Calu3 (cell line): ENCODE measurements around the gene WDR7. TPM values are rescaled to one million over a fixed set of nuclear protein-coding genes. Genes with fewer than 3 reads are reported as not detected.

ENCODE experiments used
- BruUV-seq: library from RNA; stranded (reverse); fragments of 400-500 nt; replicated peaks from 2 replicates; lab custom pipeline; 2021; lab: Mats Ljungman, UMichigan
- CTCF ChIA-PET: fragments of 300-600 bp; sonication (Branson Sonifier 250); formaldehyde crosslinking; loops from one replicate; lab custom pipeline; 2022; ENCODE audit warnings: antibody characterized with exemption; lab: Charles Lee
- DNase-seq: peaks from one replicate; pipeline ENCODE4 v3.0.0; 2022
- H3K27ac Mint-ChIP-seq: one replicate; pipeline ENCODE4 v1.8.0; 2022; ENCODE audit warnings: mixed read lengths; ENCODE audit not compliant: unreplicated experiment
- H3K27me3 Mint-ChIP-seq: one replicate; pipeline ENCODE4 v1.8.0; 2022; ENCODE audit warnings: mixed read lengths; ENCODE audit not compliant: unreplicated experiment
- H3K36me3 Mint-ChIP-seq: one replicate; pipeline ENCODE4 v1.8.0; 2022; ENCODE audit warnings: mild to moderate bottlenecking, moderate library complexity, mixed read lengths; ENCODE audit not compliant: insufficient read depth, unreplicated experiment
- H3K4me1 Mint-ChIP-seq: one replicate; pipeline ENCODE4 v1.8.0; 2022; ENCODE audit warnings: mild to moderate bottlenecking, low read depth, mixed read lengths; ENCODE audit not compliant: unreplicated experiment
- H3K4me3 Mint-ChIP-seq: one replicate; pipeline ENCODE4 v1.8.0; 2022; ENCODE audit warnings: mild to moderate bottlenecking, low read depth, moderate library complexity, mixed read lengths; ENCODE audit not compliant: unreplicated experiment
- H3K9me3 Mint-ChIP-seq: one replicate; pipeline ENCODE4 v1.8.0; 2022; ENCODE audit warnings: low read depth, mixed read lengths; ENCODE audit not compliant: unreplicated experiment
- intact Hi-C: fragments of 100-400 bp; cut with micrococcal nuclease; formaldehyde crosslinking; loops from one replicate; pipeline ENCODE4 v1.10.0; 2022; ENCODE audit not compliant: unreplicated experiment
- total RNA-seq: library from RNA; stranded (reverse); gene quantifications from 2 replicates; pipeline ENCODE4 v1.2.3, GENCODE V29; 2022
- TF ChIP-seq, protein P1 (sequence below): fragments of 200-600 bp; IDR thresholded peaks from one replicate; pipeline ENCODE4 v1.8.0; 2022; ENCODE audit warnings: antibody characterized with exemption; ENCODE audit not compliant: unreplicated experiment

WDR7 gene
- total RNA-seq, 1 experiment from 2014 or later = 16.2 TPM

GRCh38 chr18:56696966-56697365 is 45.8 kb downstream of the WDR7 start:
- H3K27ac Mint-ChIP-seq = no peak overlapping the region
- H3K9me3 Mint-ChIP-seq = no peaks in the 10 kb centered on the region
- H3K36me3 Mint-ChIP-seq = no peaks in the 10 kb centered on the region
- CTCF ChIA-PET = no interaction called here
- DNase-seq = no peak
- intact Hi-C loops = no loop called here
- no peaks in the 10 kb centered on the region for H3K4me1 Mint-ChIP-seq
- no peaks in the 10 kb centered on the region for H3K27me3 Mint-ChIP-seq
- BruUV-seq = no TSS peak
- TF ChIP-seq, protein P1, sequence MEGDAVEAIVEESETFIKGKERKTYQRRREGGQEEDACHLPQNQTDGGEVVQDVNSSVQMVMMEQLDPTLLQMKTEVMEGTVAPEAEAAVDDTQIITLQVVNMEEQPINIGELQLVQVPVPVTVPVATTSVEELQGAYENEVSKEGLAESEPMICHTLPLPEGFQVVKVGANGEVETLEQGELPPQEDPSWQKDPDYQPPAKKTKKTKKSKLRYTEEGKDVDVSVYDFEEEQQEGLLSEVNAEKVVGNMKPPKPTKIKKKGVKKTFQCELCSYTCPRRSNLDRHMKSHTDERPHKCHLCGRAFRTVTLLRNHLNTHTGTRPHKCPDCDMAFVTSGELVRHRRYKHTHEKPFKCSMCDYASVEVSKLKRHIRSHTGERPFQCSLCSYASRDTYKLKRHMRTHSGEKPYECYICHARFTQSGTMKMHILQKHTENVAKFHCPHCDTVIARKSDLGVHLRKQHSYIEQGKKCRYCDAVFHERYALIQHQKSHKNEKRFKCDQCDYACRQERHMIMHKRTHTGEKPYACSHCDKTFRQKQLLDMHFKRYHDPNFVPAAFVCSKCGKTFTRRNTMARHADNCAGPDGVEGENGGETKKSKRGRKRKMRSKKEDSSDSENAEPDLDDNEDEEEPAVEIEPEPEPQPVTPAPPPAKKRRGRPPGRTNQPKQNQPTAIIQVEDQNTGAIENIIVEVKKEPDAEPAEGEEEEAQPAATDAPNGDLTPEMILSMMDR = no peak
- H3K4me3 Mint-ChIP-seq = no peak overlapping the region

GRCh38 chr18:56702946-56703345 is 51.8 kb downstream of the WDR7 start:
- intact Hi-C loops = loop anchor here (2.0 kb wide), 1 partner anchor 858 kb away; no protein-coding TSS in a partner anchor
- TF ChIP-seq, protein P1 = peak; percentile 60
- CTCF ChIA-PET = no interaction called here
- BruUV-seq = no TSS peak
- Mint-ChIP-seq H3K36me3 (no peaks in the 10 kb centered on the region), H3K4me3 (no peak overlapping the region), H3K9me3 (no peaks in the 10 kb centered on the region), H3K27ac (no peak overlapping the region), H3K4me1 (no peaks in the 10 kb centered on the region), H3K27me3 (no peaks in the 10 kb centered on the region)
- peak; percentile 63 for DNase-seq

- TF ChIP-seq, protein P1 = no peak
- Mint-ChIP-seq H3K4me1 (no peaks in the 10 kb centered on the region), H3K27me3 (no peaks in the 10 kb centered on the region), H3K4me3 (no peak overlapping the region), H3K36me3 (no peaks in the 10 kb centered on the region), H3K27ac (no peak overlapping the region), H3K9me3 (no peaks in the 10 kb centered on the region)
- CTCF ChIA-PET = interaction anchor here (0.6 to 1.0 kb wide), 3 partner anchors 11 to 842 kb away, joined by 3 read pairs; no protein-coding TSS in a partner anchor
- peak; percentile 14 for DNase-seq
- no TSS peak for BruUV-seq
- intact Hi-C loops = no loop called here
Observed at GRCh38 chr18:56709463-56709862, 58.3 kb downstream of the WDR7 start.

DNA sequence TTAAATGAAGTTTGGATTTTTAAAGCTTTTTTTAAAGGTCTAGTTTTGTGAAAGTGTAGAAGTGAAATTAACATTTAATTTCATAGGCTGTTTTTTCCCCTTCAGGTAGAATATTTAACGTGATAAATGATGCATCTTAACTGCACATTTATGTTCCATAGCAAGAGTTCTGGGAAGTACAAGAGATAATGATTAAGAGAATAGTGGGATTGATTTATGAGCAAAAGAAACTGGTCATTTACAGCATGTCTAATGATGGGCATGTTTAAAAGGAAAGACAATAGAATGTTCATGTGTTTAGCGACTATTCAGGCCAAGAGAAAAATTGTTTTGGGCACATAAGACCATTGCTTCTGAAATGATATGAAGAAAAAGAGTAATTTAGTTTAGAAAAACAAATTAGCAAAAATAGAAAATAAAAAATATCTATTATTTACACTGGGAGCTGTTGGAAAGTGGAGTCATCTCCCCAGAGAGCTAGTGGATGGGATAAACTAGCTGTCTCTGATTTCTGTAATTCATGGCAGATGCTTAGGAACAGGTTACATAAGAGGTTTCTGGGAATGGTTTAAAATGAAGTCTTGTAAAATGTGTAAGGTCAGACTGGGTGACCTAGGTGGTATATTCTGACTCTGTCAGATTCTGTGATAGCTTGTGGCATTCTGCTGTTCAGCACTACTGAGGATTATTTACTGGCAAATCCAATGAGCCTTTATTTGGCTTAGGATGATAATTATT is 60.7 kb downstream of the WDR7 start:
- CTCF ChIA-PET = no interaction called here
- Mint-ChIP-seq H3K27me3 (no peaks in the 10 kb centered on the region), H3K36me3 (no peaks in the 10 kb centered on the region), H3K27ac (no peak overlapping the region), H3K4me1 (no peaks in the 10 kb centered on the region), H3K9me3 (no peaks in the 10 kb centered on the region), H3K4me3 (no peak overlapping the region)
- no peak for DNase-seq
- BruUV-seq = no TSS peak
- intact Hi-C loops = no loop called here
- TF ChIP-seq, protein P1 = no peak
